ENCODE results near the gene MEF2C. TPM values are rescaled to one million over a fixed set of nuclear protein-coding genes. Genes with fewer than 3 reads are reported as not detected.
A peak's percentile ranks its signal among the peaks of the same experiment; 100 is the strongest.

The MEF2C gene
- polyA plus RNA-seq, 1 donor from 2014 or later: 30.2 TPM

GRCh38 chr5:88690409-88691229 lies 192.4 kb downstream of the MEF2C start:
- peaks cover 10% of the 10 kb centered on the region for H3F3A ChIP-seq (ENCODE audit: insufficient read depth, low read length, poor library complexity, severe bottlenecking)
- no peaks in the 10 kb centered on the region for H3K9me3 ChIP-seq (ENCODE audit: low read length)
- H3K36me3 ChIP-seq (ENCODE audit: insufficient read depth, low read length): no peaks in the 10 kb centered on the region
- H2AFZ ChIP-seq (ENCODE audit: low read depth, low read length): no peak overlapping the region
- peaks cover 55% of the 10 kb centered on the region for H3K79me2 ChIP-seq (replicated peaks; ENCODE audit: insufficient read depth, low read length)
- peak overlapping the region; percentile 62 for H3K4me3 ChIP-seq (ENCODE audit: low read length)
- H3K27ac ChIP-seq (ENCODE audit: low read length): no peak overlapping the region
- H3K4me2 ChIP-seq (ENCODE audit: low read length): peak overlapping the region; percentile 79
- H3K27me3 ChIP-seq (ENCODE audit: insufficient read depth, low read depth, low read length): peaks cover 100% of the 10 kb centered on the region
- no peaks in the 10 kb centered on the region for H4K20me1 ChIP-seq (ENCODE audit: insufficient read depth)
- no peaks in the 10 kb centered on the region for H3K9me2 ChIP-seq (ENCODE audit: insufficient read depth, low read length)
- H3K9ac ChIP-seq (ENCODE audit: low read length): peak overlapping the region; percentile 44
- TF ChIP-seq TAF1 (IDR thresholded peaks at IDR 0.05; ENCODE audit: low read depth) (no peak), POLR2AphosphoS5 (IDR thresholded peaks at IDR 0.05) (peak; percentile 6), SMC3 (conservative IDR thresholded peaks at IDR 0.05; ENCODE audit: poor library complexity) (peak; percentile 86), MXI1 (conservative IDR thresholded peaks at IDR 0.05; ENCODE audit: poor library complexity, severe bottlenecking) (peak; percentile 38), REST (IDR thresholded peaks at IDR 0.05; ENCODE audit: borderline replicate concordance) (no peak), RAD21 (conservative IDR thresholded peaks at IDR 0.05) (peak; percentile 94), EP300 (conservative IDR thresholded peaks at IDR 0.05; ENCODE audit: poor library complexity, severe bottlenecking) (no peak)
- TF ChIP-seq, protein P1, sequence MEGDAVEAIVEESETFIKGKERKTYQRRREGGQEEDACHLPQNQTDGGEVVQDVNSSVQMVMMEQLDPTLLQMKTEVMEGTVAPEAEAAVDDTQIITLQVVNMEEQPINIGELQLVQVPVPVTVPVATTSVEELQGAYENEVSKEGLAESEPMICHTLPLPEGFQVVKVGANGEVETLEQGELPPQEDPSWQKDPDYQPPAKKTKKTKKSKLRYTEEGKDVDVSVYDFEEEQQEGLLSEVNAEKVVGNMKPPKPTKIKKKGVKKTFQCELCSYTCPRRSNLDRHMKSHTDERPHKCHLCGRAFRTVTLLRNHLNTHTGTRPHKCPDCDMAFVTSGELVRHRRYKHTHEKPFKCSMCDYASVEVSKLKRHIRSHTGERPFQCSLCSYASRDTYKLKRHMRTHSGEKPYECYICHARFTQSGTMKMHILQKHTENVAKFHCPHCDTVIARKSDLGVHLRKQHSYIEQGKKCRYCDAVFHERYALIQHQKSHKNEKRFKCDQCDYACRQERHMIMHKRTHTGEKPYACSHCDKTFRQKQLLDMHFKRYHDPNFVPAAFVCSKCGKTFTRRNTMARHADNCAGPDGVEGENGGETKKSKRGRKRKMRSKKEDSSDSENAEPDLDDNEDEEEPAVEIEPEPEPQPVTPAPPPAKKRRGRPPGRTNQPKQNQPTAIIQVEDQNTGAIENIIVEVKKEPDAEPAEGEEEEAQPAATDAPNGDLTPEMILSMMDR (IDR thresholded peaks at IDR 0.05; ENCODE audit: poor library complexity, severe bottlenecking): peak; percentile 97

DNA sequence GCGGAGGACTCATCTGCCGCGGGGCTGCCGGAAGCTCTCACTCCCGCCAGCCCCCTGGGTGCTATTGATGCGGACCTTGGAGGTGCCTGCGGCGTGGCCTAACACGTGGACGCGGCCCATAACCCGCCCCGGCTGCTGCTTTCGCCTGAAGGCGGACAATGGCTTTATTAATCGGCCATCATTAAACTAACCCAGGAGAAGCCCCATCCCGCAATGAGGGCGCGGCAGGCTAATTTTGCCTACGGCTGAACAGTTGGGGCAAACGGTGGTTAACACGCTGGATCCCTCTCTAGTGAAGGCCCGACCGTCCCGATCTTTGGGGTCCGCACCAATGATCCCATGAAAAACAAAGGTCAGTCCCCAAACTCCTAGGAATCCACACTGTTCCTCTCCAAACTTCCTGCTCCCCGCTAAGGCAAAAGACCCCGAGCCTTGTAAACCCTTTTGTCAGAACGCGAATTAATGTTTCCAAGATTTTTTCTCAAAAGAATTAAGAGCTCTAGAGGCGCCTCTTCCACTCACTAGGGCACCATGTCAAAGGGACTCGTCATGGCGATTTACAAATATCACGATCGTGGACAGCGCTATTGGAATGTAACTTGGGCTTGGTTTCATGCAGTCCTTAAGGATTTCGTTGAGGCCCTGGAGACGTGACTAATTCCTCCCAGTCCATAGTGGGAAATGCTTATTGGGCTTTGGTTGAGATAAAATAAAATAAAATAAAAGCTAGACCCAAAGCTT lies 193.1 kb downstream of the MEF2C start:
- no peaks in the 10 kb centered on the region for H3K9me3 ChIP-seq (ENCODE audit: low read length)
- no peak overlapping the region for H3K9ac ChIP-seq (ENCODE audit: low read length)
- peaks cover 10% of the 10 kb centered on the region for H3F3A ChIP-seq (ENCODE audit: insufficient read depth, low read length, poor library complexity, severe bottlenecking)
- TF ChIP-seq TAF1 (IDR thresholded peaks at IDR 0.05; ENCODE audit: low read depth) (no peak), POLR2AphosphoS5 (IDR thresholded peaks at IDR 0.05) (no peak), MXI1 (conservative IDR thresholded peaks at IDR 0.05; ENCODE audit: poor library complexity, severe bottlenecking) (no peak), EP300 (conservative IDR thresholded peaks at IDR 0.05; ENCODE audit: poor library complexity, severe bottlenecking) (no peak)
- TF ChIP-seq, protein P1 (IDR thresholded peaks at IDR 0.05; ENCODE audit: poor library complexity, severe bottlenecking): no peak
- peaks cover 56% of the 10 kb centered on the region for H3K79me2 ChIP-seq (replicated peaks; ENCODE audit: insufficient read depth, low read length)
- H3K27me3 ChIP-seq (ENCODE audit: insufficient read depth, low read depth, low read length): peaks cover 100% of the 10 kb centered on the region
- H3K9me2 ChIP-seq (ENCODE audit: insufficient read depth, low read length): no peaks in the 10 kb centered on the region
- H3K4me2 ChIP-seq (ENCODE audit: low read length): no peak overlapping the region
- H4K20me1 ChIP-seq (ENCODE audit: insufficient read depth): no peaks in the 10 kb centered on the region
- peak overlapping the region; percentile 62 for H3K4me3 ChIP-seq (ENCODE audit: low read length)
- no peak overlapping the region for H2AFZ ChIP-seq (ENCODE audit: low read depth, low read length)
- no peaks in the 10 kb centered on the region for H3K36me3 ChIP-seq (ENCODE audit: insufficient read depth, low read length)
- no peak overlapping the region for H3K27ac ChIP-seq (ENCODE audit: low read length)
